Keratinocyte (primary cell): ENCODE results near the gene B3GALT4.

Experiments used
- CTCF ChIP-seq, 3 experiments: IDR thresholded peaks in 1 of 3; conservative IDR thresholded peaks in 1 of 3; optimal IDR thresholded peaks in 1 of 3; 2 replicates in 2 of 3; 3 replicates in 1 of 3; pipeline versions ENCODE3 to v1.5.1; 2011; ENCODE audit warnings: low read length in 3 of 3, mild to moderate bottlenecking in 3 of 3, moderate library complexity in 2 of 3, control low read depth in 1 of 3, inconsistent platforms in 1 of 3; ENCODE audit not compliant: insufficient read depth in 2 of 3; ENCODE audit errors: extremely low read depth in 1 of 3
- EZH2 ChIP-seq: IDR thresholded peaks from one replicate; pipeline ENCODE4 v1.6.1; 2012; ENCODE audit warnings: inconsistent platforms, mild to moderate bottlenecking, low read length, moderate library complexity

- TF ChIP-seq CTCF (optimal IDR thresholded peaks at IDR 0.05 in 1 of 3, IDR thresholded peaks at IDR 0.05 in 1 of 3, conservative IDR thresholded peaks at IDR 0.05 in 1 of 3; ENCODE audit: extremely low read depth in 1 of 3, insufficient read depth in 2 of 3, low read length in 3 of 3) (no peak), EZH2 (no peak)
These were observed 3.6 kb upstream of the B3GALT4 start for GRCh38 chr6:33273129-33273923.
